Measurements from ENCODE around the gene DZIP1L. TPM values are rescaled to one million over a fixed set of nuclear protein-coding genes. Genes with fewer than 3 reads are reported as not detected.
"Not testable (repeated sequence)": the region's sequence is repeated elsewhere in the genome, so short reads cannot be mapped to it uniquely, and the experiment has no call there.

The DZIP1L gene
- total RNA-seq, 4 donors from 2014 or later: 2.8 to 40.4 (median 5.5) TPM

DNA sequence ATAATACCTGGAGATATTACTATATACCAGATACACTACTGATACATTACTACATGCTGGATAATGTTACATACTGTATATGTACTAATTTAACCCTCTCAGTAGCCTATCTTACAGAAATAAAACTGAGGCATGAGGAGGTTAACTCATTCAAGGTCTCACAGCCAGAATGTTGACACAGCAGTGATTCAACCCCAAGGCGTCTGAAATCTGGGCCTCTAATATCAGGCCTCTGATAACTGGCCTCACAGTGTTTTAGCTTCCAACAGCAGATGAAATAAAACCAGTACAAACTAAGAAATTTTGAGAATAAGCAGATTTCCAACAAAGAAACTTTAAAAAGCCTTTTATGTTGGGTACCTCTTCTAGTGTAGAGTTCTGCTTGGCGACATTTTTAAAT lies 23.4 kb downstream of the DZIP1L start:
- no peak for DNase-seq
- no peak overlapping the region for H3K4me3 ChIP-seq
- no peak for TF ChIP-seq POLR2A (IDR thresholded peaks at IDR 0.05)
- TF ChIP-seq, protein P1, sequence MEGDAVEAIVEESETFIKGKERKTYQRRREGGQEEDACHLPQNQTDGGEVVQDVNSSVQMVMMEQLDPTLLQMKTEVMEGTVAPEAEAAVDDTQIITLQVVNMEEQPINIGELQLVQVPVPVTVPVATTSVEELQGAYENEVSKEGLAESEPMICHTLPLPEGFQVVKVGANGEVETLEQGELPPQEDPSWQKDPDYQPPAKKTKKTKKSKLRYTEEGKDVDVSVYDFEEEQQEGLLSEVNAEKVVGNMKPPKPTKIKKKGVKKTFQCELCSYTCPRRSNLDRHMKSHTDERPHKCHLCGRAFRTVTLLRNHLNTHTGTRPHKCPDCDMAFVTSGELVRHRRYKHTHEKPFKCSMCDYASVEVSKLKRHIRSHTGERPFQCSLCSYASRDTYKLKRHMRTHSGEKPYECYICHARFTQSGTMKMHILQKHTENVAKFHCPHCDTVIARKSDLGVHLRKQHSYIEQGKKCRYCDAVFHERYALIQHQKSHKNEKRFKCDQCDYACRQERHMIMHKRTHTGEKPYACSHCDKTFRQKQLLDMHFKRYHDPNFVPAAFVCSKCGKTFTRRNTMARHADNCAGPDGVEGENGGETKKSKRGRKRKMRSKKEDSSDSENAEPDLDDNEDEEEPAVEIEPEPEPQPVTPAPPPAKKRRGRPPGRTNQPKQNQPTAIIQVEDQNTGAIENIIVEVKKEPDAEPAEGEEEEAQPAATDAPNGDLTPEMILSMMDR (IDR thresholded peaks at IDR 0.05): no peak
- peaks cover 0 to 6% (median 0%) of the 10 kb centered on the region in 3 donors for H3K36me3 ChIP-seq
- no peaks in the 10 kb centered on the region for H3K9me3 ChIP-seq
- no peaks in the 10 kb centered on the region for H3K27me3 ChIP-seq
- H3K27ac ChIP-seq: no peak overlapping the region
- H3K4me1 ChIP-seq: no peaks in the 10 kb centered on the region

DNA sequence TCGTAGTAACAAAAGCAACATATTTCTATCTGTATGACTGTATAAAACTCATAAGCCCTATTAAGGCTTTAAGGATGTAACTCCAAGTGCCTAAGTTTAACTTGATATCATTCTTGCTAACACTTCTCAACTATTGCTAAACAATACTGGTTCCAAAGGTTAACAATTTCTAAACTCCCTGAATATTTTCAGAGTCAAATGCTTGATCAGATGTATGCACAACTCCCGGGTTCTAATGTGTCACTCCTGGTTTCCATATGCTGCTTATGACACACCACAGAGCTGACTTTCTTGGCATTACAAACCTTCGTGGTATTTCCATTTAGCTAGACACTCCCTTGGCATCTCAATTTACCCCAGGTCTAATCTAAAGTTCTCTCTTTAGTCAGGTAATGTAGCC lies 26.3 kb downstream of the DZIP1L start:
- peaks cover 0 to 8% (median 0%) of the 10 kb centered on the region in 3 donors for H3K36me3 ChIP-seq
- H3K9me3 ChIP-seq: no peaks in the 10 kb centered on the region
- no peak for DNase-seq
- no peak overlapping the region for H3K4me3 ChIP-seq
- no peaks in the 10 kb centered on the region for H3K27me3 ChIP-seq
- H3K27ac ChIP-seq: no peak overlapping the region
- no peaks in the 10 kb centered on the region for H3K4me1 ChIP-seq
- TF ChIP-seq POLR2A (IDR thresholded peaks at IDR 0.05): no peak
- TF ChIP-seq, protein P1 (IDR thresholded peaks at IDR 0.05): no peak

DNA sequence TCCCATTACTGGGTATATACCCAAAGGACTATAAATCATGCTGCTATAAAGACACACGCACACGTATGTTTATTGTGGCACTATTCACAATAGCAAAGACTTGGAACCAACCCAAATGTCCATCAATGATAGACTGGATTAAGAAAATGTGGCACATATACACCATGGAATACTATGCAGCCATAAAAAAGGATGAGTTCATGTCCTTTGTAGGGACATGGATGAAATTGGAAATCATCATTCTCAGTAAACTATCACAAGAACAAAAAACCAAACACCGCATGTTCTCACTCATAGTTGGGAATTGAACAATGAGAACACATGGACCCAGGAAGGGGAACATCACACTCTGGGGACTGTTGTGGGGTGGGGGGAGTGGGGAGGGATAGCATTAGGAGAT lies 29.7 kb downstream of the DZIP1L start:
- DNase-seq, H3K27me3 ChIP-seq, H3K4me3 ChIP-seq, H3K27ac ChIP-seq, H3K4me1 ChIP-seq, H3K9me3 ChIP-seq: not testable (repeated sequence)
- H3K36me3 ChIP-seq: peaks cover 0 to 13% (median 0%) of the 10 kb centered on the region in 3 donors

DNA sequence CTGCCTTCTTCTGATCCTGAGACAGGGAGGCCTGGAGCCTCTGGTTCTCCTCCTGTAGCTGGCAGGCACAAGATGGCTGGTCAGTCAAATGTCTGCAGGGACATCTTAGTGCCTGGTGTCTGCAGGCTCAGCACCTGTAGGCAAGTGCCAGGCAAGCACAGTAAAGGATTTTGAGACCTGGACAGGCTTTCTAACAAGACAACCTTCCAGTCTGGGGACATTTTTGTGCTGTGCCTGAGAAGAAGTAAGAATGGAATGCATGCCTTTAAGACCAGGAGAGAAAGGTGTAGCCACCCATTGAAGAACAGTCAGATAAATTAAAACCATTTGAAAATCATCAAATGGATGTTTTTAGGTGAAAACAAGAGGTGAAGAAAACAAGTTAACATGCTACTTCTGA lies 31.2 kb downstream of the DZIP1L start:
- Histone ChIP-seq H3K4me3 (no peak overlapping the region), H3K36me3 (peaks cover 0 to 13% (median 0%) of the 10 kb centered on the region in 3 donors), H3K27me3 (no peaks in the 10 kb centered on the region), H3K4me1 (no peaks in the 10 kb centered on the region), H3K27ac (no peak overlapping the region), H3K9me3 (no peaks in the 10 kb centered on the region)
- no peak for DNase-seq
- TF ChIP-seq, protein P1 (IDR thresholded peaks at IDR 0.05): no peak
- no peak for TF ChIP-seq POLR2A (IDR thresholded peaks at IDR 0.05)

DNA sequence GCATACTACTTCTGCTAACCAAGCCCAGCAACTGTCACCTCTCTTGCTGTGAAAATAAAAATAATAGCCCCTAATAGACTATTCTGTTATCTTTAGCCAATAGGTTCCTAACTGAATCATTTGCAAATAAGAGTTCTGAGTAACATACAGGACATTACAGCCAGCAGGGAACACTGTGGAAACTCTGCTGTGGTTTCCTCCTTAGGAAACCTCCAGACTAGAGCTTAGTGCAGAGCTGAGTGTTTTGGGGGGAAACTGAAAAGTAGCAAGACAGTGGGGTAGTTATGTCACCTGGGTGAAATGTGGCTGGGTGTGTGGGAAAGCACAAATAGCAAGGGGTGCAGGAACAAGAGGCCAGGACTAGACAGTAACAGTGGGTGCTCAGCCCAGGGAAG lies 32.4 kb downstream of the DZIP1L start:
- no peaks in the 10 kb centered on the region for H3K9me3 ChIP-seq
- no peak for DNase-seq
- H3K27ac ChIP-seq: no peak overlapping the region
- no peaks in the 10 kb centered on the region for H3K4me1 ChIP-seq
- no peaks in the 10 kb centered on the region for H3K27me3 ChIP-seq
- H3K4me3 ChIP-seq: no peak overlapping the region
- TF ChIP-seq, protein P1 (IDR thresholded peaks at IDR 0.05): no peak
- TF ChIP-seq POLR2A (IDR thresholded peaks at IDR 0.05): no peak
- H3K36me3 ChIP-seq: peaks cover 0 to 8% (median 0%) of the 10 kb centered on the region in 3 donors

DNA sequence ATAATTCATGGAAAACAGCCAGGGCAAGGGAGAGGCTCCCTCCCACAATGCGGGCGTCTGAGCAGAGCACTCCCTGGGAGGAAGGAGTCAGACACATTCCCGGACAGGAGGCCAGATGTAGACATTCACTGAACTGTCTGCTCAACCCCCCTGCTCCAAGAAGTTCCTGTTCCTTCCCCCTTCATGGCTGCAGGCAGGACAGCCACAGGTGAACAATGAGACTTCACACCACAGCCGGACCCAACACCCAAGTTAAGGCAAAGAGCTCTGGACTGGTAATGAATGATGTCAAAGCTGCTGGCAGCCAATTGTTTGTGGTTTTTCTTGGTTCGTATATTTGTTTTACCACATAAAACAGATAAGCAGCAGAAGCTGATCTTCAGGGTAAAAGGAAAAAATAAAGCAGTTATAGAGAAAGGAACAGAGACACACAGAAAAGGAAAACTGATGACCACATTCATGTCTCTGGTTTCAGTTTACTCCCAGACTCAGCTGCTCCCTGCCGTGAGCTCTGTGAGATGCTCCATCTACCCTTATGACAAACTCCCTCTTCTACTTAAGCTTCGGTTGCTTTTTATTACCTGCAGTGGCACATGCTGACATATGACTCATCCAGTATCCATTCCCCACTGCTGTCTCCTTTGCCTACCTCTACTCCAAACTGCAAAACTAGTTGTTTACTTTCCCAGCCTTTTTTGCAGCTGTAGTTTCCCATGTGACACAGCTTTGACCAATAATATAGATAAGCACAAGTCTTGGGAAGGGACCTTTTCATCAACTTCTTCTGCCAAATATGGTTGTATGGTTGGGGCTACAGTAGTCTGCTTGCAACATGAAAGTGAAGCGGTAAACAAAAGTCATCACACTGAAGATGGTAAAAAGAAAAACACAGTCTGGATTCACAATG lies 33.1 kb downstream of the DZIP1L start:
- H3K4me1 ChIP-seq: no peaks in the 10 kb centered on the region
- H3K36me3 ChIP-seq: peaks cover 0 to 9% (median 0%) of the 10 kb centered on the region in 3 donors
- no peak for DNase-seq
- no peaks in the 10 kb centered on the region for H3K27me3 ChIP-seq
- H3K4me3 ChIP-seq: no peak overlapping the region
- TF ChIP-seq, protein P1 (IDR thresholded peaks at IDR 0.05): no peak
- no peak for TF ChIP-seq POLR2A (IDR thresholded peaks at IDR 0.05)
- no peaks in the 10 kb centered on the region for H3K9me3 ChIP-seq
- no peak overlapping the region for H3K27ac ChIP-seq

Measured in Peyer's patch (tissue), 4 donors.